Measurements from ENCODE around the gene TMEM184B. TPM values are rescaled to one million over a fixed set of nuclear protein-coding genes. Genes with fewer than 3 reads are reported as not detected.

TMEM184B gene
- total and polyA plus RNA-seq, 4 donors = 17.2 to 96.9 (median 71.5) TPM

- Histone ChIP-seq H3K4me1 (ENCODE audit: control insufficient read depth in 1 of 2, insufficient read depth in 2 of 2, low read length in 2 of 2) (no peaks in the 10 kb centered on the region), H3K27ac (ENCODE audit: low read depth in 1 of 2, low read length in 2 of 2) (no peak overlapping the region), H3K36me3 (ENCODE audit: control insufficient read depth in 1 of 2, insufficient read depth in 2 of 2, low read length in 1 of 2) (peaks cover 0 to 9% of the 10 kb centered on the region in 2 donors), H3K27me3 (ENCODE audit: control insufficient read depth in 1 of 2, insufficient read depth in 2 of 2, low read length in 1 of 2) (no peaks in the 10 kb centered on the region), H3K4me3 (ENCODE audit: low read length in 2 of 2) (no peak overlapping the region), H3K9me3 (ENCODE audit: control insufficient read depth, low read length) (no peaks in the 10 kb centered on the region)
- DNase-seq (no peak), ATAC-seq (ENCODE audit: low FRiP score) (no peak)
- intact Hi-C loops (cut with DNase I) = no loop called here
- WGBS, 2 donors = 62 to 63% methylated on average over 22 of the region's 22 CpGs
Measured at GRCh38 chr22:38291201-38291777, 18.5 kb upstream of the TMEM184B start.

- intact Hi-C loops (cut with DNase I) = no loop called here
- WGBS, 2 donors = 80 to 89% methylated on average over 8 of the region's 8 CpGs
- H3K27ac ChIP-seq (ENCODE audit: low read depth in 1 of 2, low read length in 2 of 2) = no peak overlapping the region
- no peak for DNase-seq
- ATAC-seq (ENCODE audit: low FRiP score) = no peak
- no peaks in the 10 kb centered on the region for H3K4me1 ChIP-seq (ENCODE audit: control insufficient read depth in 1 of 2, insufficient read depth in 2 of 2, low read length in 2 of 2)
- peaks cover 0 to 6% of the 10 kb centered on the region in 2 donors for H3K36me3 ChIP-seq (ENCODE audit: control insufficient read depth in 1 of 2, insufficient read depth in 2 of 2, low read length in 1 of 2)
- H3K9me3 ChIP-seq (ENCODE audit: control insufficient read depth, low read length) = no peaks in the 10 kb centered on the region
- no peak overlapping the region for H3K4me3 ChIP-seq (ENCODE audit: low read length in 2 of 2)
- H3K27me3 ChIP-seq (ENCODE audit: control insufficient read depth in 1 of 2, insufficient read depth in 2 of 2, low read length in 1 of 2) = no peaks in the 10 kb centered on the region
Measured at GRCh38 chr22:38290347-38290746, 17.5 kb upstream of the TMEM184B start.

- Histone ChIP-seq H3K4me3 (ENCODE audit: low read length in 2 of 2) (no peak overlapping the region), H3K4me1 (ENCODE audit: control insufficient read depth in 1 of 2, insufficient read depth in 2 of 2, low read length in 2 of 2) (no peaks in the 10 kb centered on the region), H3K9me3 (ENCODE audit: control insufficient read depth, low read length) (no peaks in the 10 kb centered on the region), H3K27ac (ENCODE audit: low read depth in 1 of 2, low read length in 2 of 2) (no peak overlapping the region), H3K27me3 (ENCODE audit: control insufficient read depth in 1 of 2, insufficient read depth in 2 of 2, low read length in 1 of 2) (no peaks in the 10 kb centered on the region), H3K36me3 (ENCODE audit: control insufficient read depth in 1 of 2, insufficient read depth in 2 of 2, low read length in 1 of 2) (peaks cover 0 to 6% of the 10 kb centered on the region in 2 donors)
- no peak for ATAC-seq (ENCODE audit: low FRiP score)
- intact Hi-C loops (cut with DNase I) = no loop called here
- no peak for DNase-seq
- 81 to 85% methylated on average over 12 of the region's 12 CpGs for WGBS, 2 donors
Measured at GRCh38 chr22:38289583-38290082, 16.8 kb upstream of the TMEM184B start.

GRCh38 chr22:38286915-38287669, 14.3 kb upstream of the TMEM184B start:
- Histone ChIP-seq H3K27me3 (ENCODE audit: control insufficient read depth in 1 of 2, insufficient read depth in 2 of 2, low read length in 1 of 2) (no peaks in the 10 kb centered on the region), H3K4me3 (ENCODE audit: low read length in 2 of 2) (no peak overlapping the region), H3K9me3 (ENCODE audit: control insufficient read depth, low read length) (no peaks in the 10 kb centered on the region), H3K36me3 (ENCODE audit: control insufficient read depth in 1 of 2, insufficient read depth in 2 of 2, low read length in 1 of 2) (no peaks in the 10 kb centered on the region), H3K4me1 (ENCODE audit: control insufficient read depth in 1 of 2, insufficient read depth in 2 of 2, low read length in 2 of 2) (no peaks in the 10 kb centered on the region), H3K27ac (ENCODE audit: low read depth in 1 of 2, low read length in 2 of 2) (no peak overlapping the region)
- no peak for ATAC-seq (ENCODE audit: low FRiP score)
- intact Hi-C loops (cut with DNase I) = no loop called here
- 71 to 75% methylated on average over 11 of the region's 11 CpGs for WGBS, 2 donors
- no peak for DNase-seq

- no peaks in the 10 kb centered on the region for H3K9me3 ChIP-seq (ENCODE audit: control insufficient read depth, low read length)
- peak overlapping the region in 1 of 2 donors; percentile 13 for H3K27ac ChIP-seq (ENCODE audit: low read depth in 1 of 2, low read length in 2 of 2)
- no peaks in the 10 kb centered on the region for H3K4me1 ChIP-seq (ENCODE audit: control insufficient read depth in 1 of 2, insufficient read depth in 2 of 2, low read length in 2 of 2)
- DNase-seq = no peak
- H3K36me3 ChIP-seq (ENCODE audit: control insufficient read depth in 1 of 2, insufficient read depth in 2 of 2, low read length in 1 of 2) = no peaks in the 10 kb centered on the region
- no peak for ATAC-seq (ENCODE audit: low FRiP score)
- H3K4me3 ChIP-seq (ENCODE audit: low read length in 2 of 2) = no peak overlapping the region
- intact Hi-C loops (cut with DNase I) = no loop called here
- no peaks in the 10 kb centered on the region for H3K27me3 ChIP-seq (ENCODE audit: control insufficient read depth in 1 of 2, insufficient read depth in 2 of 2, low read length in 1 of 2)
- 79 to 81% methylated on average over 8 of the region's 8 CpGs for WGBS, 2 donors
Measured at GRCh38 chr22:38285018-38285417, 12.2 kb upstream of the TMEM184B start.

- H3K27ac ChIP-seq (ENCODE audit: low read depth in 1 of 2, low read length in 2 of 2) = peak overlapping the region; percentile 12 to 97
- H3K4me1 ChIP-seq (ENCODE audit: control insufficient read depth in 1 of 2, insufficient read depth in 2 of 2, low read length in 2 of 2) = no peaks in the 10 kb centered on the region
- intact Hi-C loops (cut with DNase I) = no loop called here
- no peaks in the 10 kb centered on the region for H3K9me3 ChIP-seq (ENCODE audit: control insufficient read depth, low read length)
- WGBS, 2 donors = 13 to 28% methylated on average over 5 of the region's 5 CpGs
- H3K4me3 ChIP-seq (ENCODE audit: low read length in 2 of 2) = no peak overlapping the region
- ATAC-seq (ENCODE audit: low FRiP score) (peak; percentile 78), DNase-seq (peak in 1 of 2 donors; percentile 73)
- no peaks in the 10 kb centered on the region for H3K27me3 ChIP-seq (ENCODE audit: control insufficient read depth in 1 of 2, insufficient read depth in 2 of 2, low read length in 1 of 2)
- H3K36me3 ChIP-seq (ENCODE audit: control insufficient read depth in 1 of 2, insufficient read depth in 2 of 2, low read length in 1 of 2) = no peaks in the 10 kb centered on the region
Measured at GRCh38 chr22:38284042-38284402, 11.2 kb upstream of the TMEM184B start.

GRCh38 chr22:38282397-38282796, 9.6 kb upstream of the TMEM184B start:
- H3K36me3 ChIP-seq (ENCODE audit: control insufficient read depth in 1 of 2, insufficient read depth in 2 of 2, low read length in 1 of 2) = no peaks in the 10 kb centered on the region
- DNase-seq (no peak), ATAC-seq (ENCODE audit: low FRiP score) (no peak)
- H3K4me3 ChIP-seq (ENCODE audit: low read length in 2 of 2) = no peak overlapping the region
- H3K27ac ChIP-seq (ENCODE audit: low read depth in 1 of 2, low read length in 2 of 2) = no peak overlapping the region
- H3K9me3 ChIP-seq (ENCODE audit: control insufficient read depth, low read length) = no peaks in the 10 kb centered on the region
- H3K4me1 ChIP-seq (ENCODE audit: control insufficient read depth in 1 of 2, insufficient read depth in 2 of 2, low read length in 2 of 2) = no peaks in the 10 kb centered on the region
- intact Hi-C loops (cut with DNase I) = no loop called here
- 86 to 93% methylated on average over 9 of the region's 9 CpGs for WGBS, 2 donors
- no peaks in the 10 kb centered on the region for H3K27me3 ChIP-seq (ENCODE audit: control insufficient read depth in 1 of 2, insufficient read depth in 2 of 2, low read length in 1 of 2)

GRCh38 chr22:38276166-38276565, 3.4 kb upstream of the TMEM184B start:
- no peak overlapping the region for H3K27ac ChIP-seq (ENCODE audit: low read depth in 1 of 2, low read length in 2 of 2)
- no peaks in the 10 kb centered on the region for H3K36me3 ChIP-seq (ENCODE audit: control insufficient read depth in 1 of 2, insufficient read depth in 2 of 2, low read length in 1 of 2)
- no peak for ATAC-seq (ENCODE audit: low FRiP score)
- H3K27me3 ChIP-seq (ENCODE audit: control insufficient read depth in 1 of 2, insufficient read depth in 2 of 2, low read length in 1 of 2) = no peaks in the 10 kb centered on the region
- 78 to 87% methylated on average over 2 of the region's 2 CpGs for WGBS, 2 donors
- intact Hi-C loops (cut with DNase I) = no loop called here
- H3K9me3 ChIP-seq (ENCODE audit: control insufficient read depth, low read length) = no peaks in the 10 kb centered on the region
- H3K4me1 ChIP-seq (ENCODE audit: control insufficient read depth in 1 of 2, insufficient read depth in 2 of 2, low read length in 2 of 2) = no peaks in the 10 kb centered on the region
- H3K4me3 ChIP-seq (ENCODE audit: low read length in 2 of 2) = no peak overlapping the region
- no peak for DNase-seq

Measured in aorta (tissue), 5 donors.